NOMO-1 (cell line): ENCODE results near the gene RNF40.

ENCODE experiments used
- DNase-seq, 2 experiments: peaks; one replicate each; lab custom pipeline; 2025; ENCODE audit not compliant: unreplicated experiment in 2 of 2; lab: John Stamatoyannopoulos, UW

The RNF40 gene

DNA sequence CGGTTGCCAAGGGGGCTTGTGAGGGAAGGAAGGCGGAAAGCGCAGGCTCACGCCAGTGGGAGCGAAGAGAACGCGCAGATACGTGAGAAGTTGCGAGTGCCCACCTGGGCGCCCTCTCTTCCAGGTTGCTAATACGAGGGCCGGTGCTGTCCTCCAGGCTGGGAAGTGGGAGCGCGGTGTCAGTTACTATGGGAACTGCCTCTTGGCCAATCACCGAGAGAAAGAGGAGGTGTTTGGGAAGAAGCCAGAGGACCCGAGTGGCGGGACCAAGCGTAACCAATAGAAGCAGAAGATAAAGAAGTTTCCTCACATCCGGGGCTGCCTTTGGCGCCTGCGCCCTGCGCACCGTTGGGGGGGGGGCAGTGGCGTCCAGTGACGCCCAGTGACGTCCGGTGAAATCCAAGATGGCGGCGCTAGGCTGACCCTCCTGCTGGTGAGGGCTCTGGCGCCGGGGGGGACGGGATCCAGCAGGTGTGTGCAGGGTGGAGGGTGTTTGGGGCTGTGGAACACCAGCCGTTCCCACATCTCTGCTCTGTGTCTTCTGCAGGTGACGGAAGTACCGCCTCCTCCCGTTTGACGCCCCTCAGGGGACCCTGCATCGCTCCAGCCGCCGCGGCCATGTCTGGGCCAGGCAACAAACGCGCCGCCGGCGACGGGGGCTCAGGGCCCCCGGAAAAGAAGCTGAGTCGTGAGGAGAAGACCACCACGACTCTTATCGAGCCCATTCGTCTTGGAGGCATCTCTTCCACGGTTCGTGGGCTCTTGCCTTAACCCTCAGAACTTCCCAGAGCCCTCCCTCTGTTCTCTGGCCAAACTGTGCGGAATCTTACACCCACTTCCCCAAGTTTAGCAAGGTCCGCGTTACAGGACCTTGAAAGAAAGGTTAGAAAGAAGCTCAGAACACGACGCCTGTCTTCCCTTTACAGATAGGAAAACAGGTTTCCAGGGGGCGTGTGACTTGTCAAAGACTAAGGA lies at the start of gene RNF40, which contains the start of gene CFAP119:
Gene RNF40 (plus strand): TSS at position 395 of the 975 bp plus-strand sequence. CDS start 224 bp downstream, at position 619.
Gene CFAP119 (minus strand): TSS at position 135 of the 975 bp plus-strand sequence. CDS start 314 bp downstream, outside the sequence.
- DNase-seq = peak; percentile 95 to 97

DNA sequence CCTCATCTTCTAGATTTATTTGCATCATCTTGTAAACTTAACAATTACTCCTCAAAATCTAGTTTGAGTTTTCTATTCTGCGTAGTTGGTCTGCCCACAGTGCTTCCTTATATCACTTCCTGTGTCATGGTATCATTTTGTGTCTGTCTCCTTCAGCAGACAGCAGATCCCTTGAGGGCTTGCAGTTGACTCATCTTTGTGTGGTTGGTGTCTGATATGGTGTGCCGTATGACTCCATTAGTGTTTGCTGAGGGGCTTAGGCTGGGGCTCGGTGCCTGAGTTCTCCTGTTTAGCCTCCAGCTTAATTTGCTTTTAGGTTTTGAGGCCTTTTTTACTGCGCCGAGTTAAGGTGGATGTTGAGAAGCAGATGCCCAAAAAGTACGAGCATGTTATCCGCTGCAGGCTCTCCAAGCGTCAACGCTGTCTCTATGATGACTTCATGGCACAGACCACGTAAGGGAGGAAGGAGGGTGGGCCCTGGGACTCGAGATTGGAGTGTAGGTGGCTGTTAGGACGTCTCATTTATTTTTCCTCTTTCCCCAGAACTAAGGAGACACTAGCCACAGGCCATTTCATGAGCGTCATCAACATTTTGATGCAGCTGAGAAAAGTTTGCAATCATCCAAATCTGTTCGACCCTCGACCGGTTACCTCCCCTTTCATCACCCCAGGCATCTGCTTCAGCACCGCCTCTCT lies 46.2 kb upstream of the RNF40 start:
- DNase-seq = peak in 1 of 2 experiments; percentile 74

DNA sequence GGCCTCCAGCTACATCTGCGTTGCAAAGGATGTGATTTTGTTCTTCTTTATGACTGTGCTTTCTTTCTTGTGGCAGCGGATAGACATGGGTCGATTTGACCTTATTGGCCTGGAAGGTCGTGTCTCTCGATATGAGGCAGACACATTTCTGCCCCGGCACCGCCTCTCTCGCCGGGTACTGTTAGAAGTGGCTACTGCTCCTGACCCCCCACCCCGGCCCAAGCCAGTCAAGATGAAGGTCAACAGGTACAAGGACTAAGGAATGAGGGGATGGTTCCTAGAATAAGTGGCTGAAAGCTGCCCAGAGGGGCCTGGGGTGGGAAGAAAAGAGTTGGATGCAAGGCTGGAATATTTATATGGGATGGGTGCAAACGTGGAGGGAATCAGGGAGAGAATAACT lies 42.0 kb upstream of the RNF40 start:
- DNase-seq = no peak

DNA sequence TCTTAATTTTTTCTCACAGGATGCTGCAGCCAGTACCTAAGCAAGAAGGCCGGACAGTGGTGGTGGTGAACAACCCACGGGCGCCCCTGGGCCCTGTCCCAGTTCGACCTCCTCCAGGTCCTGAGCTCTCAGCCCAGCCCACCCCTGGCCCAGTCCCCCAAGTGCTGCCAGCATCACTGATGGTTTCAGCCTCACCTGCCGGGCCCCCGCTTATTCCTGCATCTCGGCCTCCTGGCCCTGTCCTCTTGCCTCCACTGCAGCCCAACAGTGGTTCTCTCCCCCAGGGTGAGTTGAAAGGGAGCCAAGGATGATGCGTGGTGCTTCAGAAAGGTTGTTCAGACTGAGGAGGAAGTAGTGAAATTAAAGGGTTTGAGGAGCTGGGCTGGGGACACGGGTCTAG lies 41.4 kb upstream of the RNF40 start:
- no peak for DNase-seq

DNA sequence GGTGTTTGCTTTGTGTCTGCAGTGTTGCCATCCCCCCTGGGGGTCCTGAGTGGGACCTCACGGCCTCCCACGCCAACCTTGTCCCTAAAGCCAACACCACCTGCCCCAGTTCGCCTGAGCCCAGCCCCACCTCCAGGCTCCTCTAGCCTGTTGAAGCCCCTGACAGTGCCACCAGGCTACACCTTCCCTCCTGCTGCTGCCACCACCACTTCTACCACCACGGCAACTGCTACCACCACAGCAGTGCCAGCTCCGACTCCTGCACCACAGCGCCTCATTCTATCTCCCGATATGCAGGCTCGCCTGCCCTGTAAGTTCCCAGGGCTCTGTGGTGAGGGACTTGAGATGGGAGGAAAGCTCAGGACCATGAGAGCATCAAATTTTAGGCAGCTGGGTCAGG lies 41.0 kb upstream of the RNF40 start:
- no peak for DNase-seq

DNA sequence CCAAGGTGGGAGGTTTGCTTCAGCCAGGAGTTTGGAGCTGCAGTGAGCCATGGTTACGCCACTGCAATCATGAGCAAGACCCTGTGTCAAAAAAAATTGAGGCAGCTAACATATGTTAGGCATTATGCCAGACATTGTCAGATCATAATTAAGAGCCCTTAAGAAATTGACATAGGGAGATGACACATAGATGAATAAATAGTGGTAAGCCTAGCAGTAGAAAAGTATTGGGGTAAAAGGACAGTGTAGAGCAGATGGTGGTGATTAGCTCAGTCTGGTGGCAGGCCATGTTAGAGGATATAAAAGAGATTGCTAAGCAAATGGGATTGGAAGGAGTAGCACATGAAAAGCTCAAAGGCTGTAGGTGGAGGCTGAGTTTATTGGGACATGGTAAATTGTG lies 40.5 kb upstream of the RNF40 start:
- no peak for DNase-seq

GRCh38 chr16:30722443-30722842 lies 39.7 kb upstream of the RNF40 start:
- DNase-seq = no peak

- no peak for DNase-seq
These were observed 39.2 kb upstream of the RNF40 start for GRCh38 chr16:30722916-30723315.

DNA sequence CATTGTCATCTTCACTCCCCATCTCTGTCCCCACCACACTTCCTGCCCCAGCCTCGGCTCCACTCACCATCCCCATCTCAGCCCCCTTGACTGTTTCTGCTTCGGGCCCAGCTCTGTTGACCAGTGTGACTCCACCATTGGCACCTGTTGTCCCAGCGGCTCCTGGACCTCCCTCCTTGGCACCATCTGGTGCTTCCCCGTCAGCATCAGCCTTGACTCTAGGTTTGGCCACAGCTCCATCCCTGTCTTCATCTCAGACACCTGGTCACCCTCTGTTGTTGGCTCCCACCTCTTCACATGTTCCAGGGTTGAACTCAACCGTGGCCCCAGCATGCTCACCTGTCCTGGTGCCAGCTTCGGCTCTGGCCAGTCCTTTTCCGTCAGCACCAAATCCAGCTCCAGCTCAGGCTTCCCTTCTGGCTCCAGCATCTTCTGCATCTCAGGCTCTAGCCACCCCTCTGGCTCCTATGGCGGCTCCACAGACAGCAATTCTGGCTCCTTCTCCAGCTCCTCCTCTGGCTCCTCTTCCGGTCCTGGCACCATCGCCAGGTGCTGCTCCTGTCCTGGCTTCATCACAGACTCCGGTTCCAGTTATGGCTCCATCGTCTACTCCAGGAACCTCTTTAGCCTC lies 38.3 kb upstream of the RNF40 start:
- DNase-seq = no peak

DNA sequence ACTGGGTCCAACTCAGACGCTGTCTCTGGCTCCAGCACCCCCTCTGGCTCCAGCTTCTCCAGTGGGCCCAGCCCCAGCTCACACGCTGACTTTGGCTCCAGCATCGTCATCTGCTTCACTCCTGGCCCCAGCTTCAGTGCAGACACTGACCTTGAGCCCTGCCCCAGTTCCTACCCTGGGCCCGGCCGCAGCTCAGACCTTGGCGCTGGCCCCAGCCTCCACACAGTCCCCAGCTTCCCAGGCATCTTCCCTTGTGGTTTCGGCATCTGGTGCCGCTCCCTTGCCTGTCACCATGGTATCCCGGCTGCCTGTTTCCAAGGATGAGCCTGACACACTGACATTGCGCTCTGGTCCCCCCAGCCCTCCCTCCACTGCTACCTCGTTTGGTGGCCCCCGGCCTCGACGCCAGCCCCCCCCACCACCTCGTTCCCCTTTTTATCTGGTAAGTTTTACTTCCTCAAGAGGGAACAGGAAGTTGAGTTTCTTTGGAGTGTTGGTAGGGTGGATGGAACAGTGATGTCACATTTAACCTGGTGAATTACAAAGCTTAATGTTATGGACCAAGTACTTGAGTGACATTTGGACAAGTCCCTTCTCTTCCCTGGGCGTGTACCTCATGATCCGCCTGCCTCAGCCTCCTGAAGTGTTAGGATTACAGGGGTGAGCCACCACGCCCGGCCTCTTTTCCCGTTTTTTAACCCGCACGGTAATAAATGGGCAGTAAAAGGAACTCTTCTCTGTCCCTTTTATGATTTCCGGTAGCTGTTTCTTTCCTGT lies 37.3 kb upstream of the RNF40 start:
- peak; percentile 81 to 86 for DNase-seq

- DNase-seq = no peak
These were observed 36.7 kb upstream of the RNF40 start for GRCh38 chr16:30725418-30725792.

- no peak for DNase-seq
These were observed 33.8 kb upstream of the RNF40 start for GRCh38 chr16:30728321-30728720.

- peak in 1 of 2 experiments; percentile 21 for DNase-seq
These were observed 33.0 kb upstream of the RNF40 start for GRCh38 chr16:30728899-30729672.

GRCh38 chr16:30731411-30731810 lies 30.7 kb upstream of the RNF40 start:
- no peak for DNase-seq

DNA sequence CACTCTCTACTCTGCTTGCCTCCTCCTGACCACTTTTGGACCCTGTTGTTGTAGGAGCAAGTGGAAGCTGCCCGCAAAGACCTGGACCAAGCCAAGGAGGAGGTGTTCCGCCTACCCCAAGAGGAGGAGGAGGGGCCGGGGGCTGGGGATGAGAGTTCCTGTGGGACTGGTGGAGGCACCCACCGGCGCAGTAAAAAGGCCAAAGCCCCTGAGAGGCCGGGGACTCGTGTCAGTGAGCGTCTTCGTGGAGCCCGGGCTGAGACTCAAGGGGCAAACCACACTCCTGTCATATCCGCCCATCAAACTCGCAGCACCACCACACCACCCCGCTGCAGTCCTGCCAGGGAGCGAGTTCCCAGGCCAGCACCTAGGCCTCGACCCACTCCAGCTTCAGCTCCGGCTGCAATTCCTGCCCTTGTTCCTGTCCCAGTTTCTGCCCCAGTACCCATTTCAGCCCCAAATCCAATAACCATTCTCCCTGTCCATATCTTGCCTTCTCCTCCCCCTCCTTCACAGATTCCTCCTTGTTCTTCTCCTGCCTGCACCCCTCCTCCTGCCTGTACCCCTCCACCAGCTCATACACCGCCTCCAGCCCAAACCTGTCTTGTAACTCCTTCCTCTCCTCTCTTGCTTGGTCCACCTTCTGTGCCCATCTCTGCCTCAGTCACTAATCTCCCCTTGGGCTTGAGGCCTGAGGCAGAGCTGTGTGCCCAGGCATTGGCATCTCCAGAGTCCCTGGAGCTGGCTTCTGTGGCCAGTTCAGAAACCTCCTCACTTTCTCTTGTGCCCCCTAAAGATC lies 24.9 kb upstream of the RNF40 start:
- DNase-seq = no peak

DNA sequence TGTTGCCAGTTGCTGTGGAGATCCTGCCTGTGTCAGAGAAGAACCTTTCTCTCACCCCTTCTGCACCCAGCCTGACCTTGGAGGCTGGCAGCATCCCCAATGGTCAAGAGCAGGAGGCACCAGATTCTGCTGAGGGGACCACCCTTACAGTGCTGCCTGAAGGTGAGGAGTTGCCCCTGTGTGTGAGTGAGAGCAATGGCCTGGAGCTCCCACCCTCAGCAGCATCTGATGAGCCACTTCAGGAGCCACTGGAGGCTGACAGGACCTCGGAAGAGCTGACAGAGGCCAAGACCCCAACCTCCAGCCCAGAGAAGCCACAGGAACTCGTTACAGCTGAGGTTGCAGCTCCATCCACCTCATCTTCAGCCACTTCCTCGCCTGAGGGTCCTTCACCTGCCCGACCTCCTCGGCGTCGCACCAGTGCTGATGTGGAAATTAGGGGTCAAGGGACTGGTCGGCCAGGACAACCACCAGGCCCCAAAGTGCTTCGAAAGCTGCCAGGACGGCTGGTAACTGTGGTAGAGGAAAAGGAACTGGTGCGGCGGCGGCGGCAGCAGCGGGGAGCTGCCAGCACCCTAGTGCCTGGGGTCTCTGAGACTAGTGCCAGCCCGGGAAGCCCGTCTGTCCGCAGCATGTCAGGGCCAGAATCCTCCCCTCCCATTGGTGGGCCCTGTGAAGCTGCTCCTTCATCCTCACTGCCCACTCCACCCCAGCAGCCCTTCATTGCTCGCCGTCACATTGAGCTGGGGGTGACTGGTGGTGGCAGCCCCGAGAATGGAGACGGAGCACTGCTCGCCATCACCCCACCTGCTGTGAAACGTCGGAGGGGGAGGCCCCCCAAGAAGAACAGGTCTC lies 24.1 kb upstream of the RNF40 start:
- no peak for DNase-seq

DNA sequence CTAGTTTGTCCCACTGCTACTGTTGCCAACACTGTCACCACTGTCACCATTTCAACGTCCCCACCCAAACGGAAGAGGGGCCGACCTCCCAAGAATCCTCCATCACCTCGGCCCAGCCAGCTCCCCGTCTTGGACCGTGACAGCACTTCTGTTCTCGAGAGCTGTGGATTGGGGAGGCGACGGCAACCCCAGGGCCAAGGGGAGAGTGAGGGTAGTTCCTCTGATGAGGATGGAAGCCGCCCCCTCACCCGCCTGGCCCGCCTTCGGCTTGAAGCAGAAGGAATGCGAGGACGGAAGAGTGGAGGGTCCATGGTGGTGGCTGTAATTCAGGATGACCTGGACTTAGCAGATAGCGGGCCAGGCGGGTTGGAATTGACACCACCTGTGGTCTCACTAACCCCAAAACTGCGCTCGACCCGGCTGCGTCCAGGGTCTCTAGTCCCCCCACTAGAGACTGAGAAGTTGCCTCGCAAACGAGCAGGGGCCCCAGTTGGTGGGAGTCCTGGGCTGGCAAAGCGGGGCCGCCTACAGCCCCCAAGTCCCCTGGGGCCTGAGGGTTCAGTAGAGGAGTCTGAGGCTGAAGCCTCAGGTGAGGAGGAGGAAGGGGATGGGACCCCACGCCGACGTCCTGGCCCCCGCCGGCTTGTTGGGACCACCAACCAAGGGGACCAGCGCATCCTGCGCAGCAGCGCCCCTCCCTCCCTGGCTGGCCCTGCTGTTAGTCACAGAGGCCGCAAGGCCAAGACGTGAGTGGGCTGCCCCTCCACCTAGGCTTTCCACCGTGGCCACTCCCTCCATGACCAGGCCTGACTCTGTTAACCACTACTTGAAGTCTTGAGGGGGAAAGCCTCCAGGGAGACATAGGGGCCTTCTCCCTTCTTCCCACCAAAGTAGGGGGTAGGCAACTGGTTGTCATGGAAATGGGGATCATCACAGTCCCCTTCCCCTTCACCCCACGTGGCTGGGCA lies 22.9 kb upstream of the RNF40 start:
- no peak for DNase-seq
